ENCODE results near the gene GABRR2.

Gene GABRR2

DNA sequence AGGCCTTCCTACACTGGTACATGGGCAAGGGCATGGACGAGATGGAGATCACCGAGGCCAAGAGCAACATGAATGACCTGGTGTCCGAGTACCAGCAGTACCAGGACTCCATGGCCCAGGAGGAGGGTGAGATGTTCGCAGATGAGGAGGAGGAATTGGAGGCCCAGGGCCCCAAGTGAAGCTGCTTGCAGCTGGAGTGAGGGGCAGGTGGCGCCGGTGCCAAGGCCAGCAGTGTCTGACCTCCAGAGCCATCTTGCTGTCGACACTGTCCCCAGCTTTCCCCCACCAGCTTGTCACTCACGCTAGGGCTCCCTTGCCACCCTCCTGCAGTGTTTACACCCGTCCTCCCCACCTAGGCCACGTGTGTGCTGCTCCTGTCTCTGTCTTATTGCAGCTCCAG is 12.2 kb downstream of the GABRR2 start:
- TF ChIP-seq, protein P1, sequence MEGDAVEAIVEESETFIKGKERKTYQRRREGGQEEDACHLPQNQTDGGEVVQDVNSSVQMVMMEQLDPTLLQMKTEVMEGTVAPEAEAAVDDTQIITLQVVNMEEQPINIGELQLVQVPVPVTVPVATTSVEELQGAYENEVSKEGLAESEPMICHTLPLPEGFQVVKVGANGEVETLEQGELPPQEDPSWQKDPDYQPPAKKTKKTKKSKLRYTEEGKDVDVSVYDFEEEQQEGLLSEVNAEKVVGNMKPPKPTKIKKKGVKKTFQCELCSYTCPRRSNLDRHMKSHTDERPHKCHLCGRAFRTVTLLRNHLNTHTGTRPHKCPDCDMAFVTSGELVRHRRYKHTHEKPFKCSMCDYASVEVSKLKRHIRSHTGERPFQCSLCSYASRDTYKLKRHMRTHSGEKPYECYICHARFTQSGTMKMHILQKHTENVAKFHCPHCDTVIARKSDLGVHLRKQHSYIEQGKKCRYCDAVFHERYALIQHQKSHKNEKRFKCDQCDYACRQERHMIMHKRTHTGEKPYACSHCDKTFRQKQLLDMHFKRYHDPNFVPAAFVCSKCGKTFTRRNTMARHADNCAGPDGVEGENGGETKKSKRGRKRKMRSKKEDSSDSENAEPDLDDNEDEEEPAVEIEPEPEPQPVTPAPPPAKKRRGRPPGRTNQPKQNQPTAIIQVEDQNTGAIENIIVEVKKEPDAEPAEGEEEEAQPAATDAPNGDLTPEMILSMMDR (IDR thresholded peaks at IDR 0.05; ENCODE audit: low read length, missing control alignments) = no peak
- H3K4me3 ChIP-seq (replicated peaks; ENCODE audit: low read depth, low read length) = no peak overlapping the region
- no peak for DNase-seq (ENCODE audit: low read depth)

DNA sequence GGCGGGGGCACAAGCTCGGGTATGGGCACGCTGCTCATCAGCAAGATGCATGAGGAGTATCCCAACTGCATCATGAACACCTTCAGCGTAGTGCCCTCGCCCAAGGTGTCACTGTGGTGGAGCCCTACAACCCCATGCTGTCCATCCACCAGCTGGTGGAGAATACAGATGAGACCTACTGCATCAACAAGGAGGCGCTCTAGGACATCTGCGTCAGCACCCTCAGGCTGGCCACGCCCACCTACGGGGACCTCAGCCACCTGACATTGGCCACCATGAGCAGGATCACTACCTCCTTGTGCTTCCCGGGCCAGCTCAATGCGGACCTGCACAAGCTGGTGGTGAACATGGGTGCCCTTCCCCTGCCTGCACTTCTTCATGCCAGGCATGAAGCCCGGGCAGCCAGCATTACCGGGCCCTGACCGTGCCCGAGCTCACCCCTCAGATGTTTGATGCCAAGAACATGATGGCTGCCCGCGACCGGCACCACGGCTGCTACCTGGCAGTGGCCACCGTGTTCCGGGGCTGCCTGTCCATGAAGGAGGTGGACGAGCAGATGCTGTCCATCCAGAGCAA is 12.8 kb downstream of the GABRR2 start:
- no peak overlapping the region for H3K4me3 ChIP-seq (replicated peaks; ENCODE audit: low read depth, low read length)
- DNase-seq (ENCODE audit: low read depth) = no peak
- TF ChIP-seq, protein P1 (IDR thresholded peaks at IDR 0.05; ENCODE audit: low read length, missing control alignments) = no peak

DNA sequence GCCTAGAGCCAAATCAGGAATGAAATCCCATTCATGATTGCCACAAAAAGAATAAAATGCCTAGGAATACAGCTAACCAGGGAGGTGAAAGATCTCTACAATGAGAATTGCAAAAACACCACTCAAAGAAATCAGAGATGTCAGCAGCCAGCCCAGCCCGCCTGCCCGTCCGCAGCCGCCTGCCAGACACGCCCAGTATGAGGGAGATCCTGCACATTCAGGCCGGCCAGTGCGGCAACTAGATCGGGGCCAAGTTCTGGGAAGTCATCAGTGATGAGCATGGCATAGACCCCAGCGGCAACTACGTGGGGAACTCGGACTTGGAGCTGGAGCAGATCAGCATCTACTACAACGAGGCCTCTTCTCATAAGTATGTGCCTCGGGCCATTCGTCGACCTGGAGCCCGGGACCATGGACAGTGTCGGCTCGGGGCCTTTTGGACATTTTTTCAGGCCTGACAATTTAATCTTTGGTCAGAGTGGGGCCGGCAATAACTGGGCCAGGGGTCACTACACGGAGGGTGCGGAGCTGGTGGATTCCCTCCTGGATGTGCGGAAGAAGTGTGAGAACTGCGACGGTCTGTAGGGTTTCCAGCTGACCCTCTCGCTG is 13.4 kb downstream of the GABRR2 start:
- TF ChIP-seq, protein P1 (IDR thresholded peaks at IDR 0.05; ENCODE audit: low read length, missing control alignments) = no peak
- no peak for DNase-seq (ENCODE audit: low read depth)
- no peak overlapping the region for H3K4me3 ChIP-seq (replicated peaks; ENCODE audit: low read depth, low read length)

DNA sequence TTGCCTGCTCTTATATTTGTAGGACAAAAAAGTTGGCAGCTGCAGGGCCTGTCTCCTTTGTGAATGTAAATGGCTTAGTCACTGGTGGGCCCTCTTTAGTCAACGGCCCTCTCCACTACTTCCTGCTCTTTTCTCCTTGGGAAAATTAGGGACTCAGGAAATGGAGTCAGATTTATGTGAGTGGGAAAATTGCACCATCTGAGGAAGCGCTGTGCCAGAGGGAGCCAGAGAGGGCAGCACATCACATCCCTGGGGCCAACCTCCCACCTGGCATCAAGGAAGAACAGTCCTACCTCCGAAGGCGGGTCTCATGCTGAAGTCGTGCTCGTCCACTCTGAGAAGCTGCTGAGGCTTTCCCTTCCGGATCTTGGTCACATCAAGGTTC is 15.6 kb downstream of the GABRR2 start:
- peak; percentile 25 for DNase-seq (ENCODE audit: low read depth)
- TF ChIP-seq, protein P1 (IDR thresholded peaks at IDR 0.05; ENCODE audit: low read length, missing control alignments) = peak; percentile 29
- H3K4me3 ChIP-seq (replicated peaks; ENCODE audit: low read depth, low read length) = no peak overlapping the region

DNA sequence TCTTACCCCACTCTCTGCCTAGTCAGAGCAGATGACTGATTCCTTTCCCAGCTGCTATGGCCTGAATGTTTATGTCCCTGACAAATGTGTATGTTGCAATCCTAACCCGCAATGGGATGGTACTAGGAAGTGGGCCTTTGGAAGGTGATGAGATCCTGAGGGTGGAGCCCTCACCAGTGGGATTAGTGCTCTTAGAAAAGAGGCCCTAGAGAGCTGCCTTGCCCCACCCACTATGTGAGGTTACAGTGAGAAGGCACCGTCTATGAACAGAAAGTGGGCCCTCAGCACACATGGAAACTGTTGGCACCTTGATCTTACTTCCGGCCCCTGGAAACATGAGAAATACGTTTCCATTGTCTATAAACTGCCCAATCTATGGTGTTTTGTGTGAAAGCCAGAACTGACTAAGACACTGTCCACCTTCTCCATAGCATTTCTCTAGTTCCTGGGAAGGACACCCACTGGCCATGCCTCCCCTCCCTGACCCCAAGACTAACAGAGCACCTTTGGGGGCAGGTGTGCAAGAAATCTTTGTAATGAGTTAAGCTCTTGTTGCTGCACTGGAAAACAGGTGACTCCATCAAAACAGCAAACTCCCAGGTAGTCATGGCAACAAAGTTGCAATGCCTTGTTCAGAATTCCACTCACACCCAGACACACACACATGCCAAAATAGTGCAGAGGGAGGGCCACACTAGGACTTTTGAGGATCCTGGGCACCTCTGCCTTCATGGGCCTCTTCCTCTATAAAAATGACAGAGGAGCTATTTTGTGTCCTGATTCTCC is 16.2 kb downstream of the GABRR2 start:
- TF ChIP-seq, protein P1 (IDR thresholded peaks at IDR 0.05; ENCODE audit: low read length, missing control alignments) = no peak
- H3K4me3 ChIP-seq (replicated peaks; ENCODE audit: low read depth, low read length) = no peak overlapping the region
- peak; percentile 59 for DNase-seq (ENCODE audit: low read depth)

DNA sequence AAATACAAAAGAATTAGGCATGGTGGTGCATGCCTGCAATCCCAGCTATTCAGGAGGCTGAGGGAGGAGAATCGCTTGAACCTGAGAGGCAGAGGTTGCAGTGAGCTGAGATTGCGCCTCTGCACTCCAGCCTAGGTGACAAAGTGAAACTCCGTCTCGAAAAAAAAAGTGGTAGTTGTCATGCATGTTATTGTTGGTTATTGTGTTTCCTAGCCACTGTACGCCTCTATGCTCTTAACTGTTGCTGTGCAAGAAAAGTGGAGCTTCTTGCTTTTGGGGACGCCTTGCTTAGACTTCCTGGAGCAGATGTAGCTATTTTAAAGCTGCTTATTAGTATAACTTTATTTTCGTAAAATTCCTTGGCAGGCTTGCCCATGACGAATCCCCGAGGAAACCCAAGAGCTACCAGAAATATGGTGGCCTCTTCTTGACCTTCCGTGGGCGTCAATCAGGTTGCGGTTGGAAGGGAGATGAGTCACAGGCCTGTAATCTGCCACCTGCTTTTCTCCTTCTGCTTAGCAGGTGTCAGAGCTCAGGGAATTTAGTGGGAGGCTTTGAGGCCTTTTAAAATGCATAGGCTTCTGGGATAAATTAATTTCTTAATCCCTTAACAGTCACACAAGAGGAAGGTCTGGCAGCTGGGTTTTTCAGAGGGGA is 17.3 kb downstream of the GABRR2 start:
- no peak overlapping the region for H3K4me3 ChIP-seq (replicated peaks; ENCODE audit: low read depth, low read length)
- TF ChIP-seq, protein P1 (IDR thresholded peaks at IDR 0.05; ENCODE audit: low read length, missing control alignments) = no peak
- DNase-seq (ENCODE audit: low read depth) = peak; percentile 96

Measured in fibroblast of pulmonary artery (primary cell).